Measurements from ENCODE around the gene PDZD7. TPM values are rescaled to one million over a fixed set of nuclear protein-coding genes. Genes with fewer than 3 reads are reported as not detected.

The PDZD7 gene
- total RNA-seq, 1 donor from 2014 or later: 1.6 TPM

DNA sequence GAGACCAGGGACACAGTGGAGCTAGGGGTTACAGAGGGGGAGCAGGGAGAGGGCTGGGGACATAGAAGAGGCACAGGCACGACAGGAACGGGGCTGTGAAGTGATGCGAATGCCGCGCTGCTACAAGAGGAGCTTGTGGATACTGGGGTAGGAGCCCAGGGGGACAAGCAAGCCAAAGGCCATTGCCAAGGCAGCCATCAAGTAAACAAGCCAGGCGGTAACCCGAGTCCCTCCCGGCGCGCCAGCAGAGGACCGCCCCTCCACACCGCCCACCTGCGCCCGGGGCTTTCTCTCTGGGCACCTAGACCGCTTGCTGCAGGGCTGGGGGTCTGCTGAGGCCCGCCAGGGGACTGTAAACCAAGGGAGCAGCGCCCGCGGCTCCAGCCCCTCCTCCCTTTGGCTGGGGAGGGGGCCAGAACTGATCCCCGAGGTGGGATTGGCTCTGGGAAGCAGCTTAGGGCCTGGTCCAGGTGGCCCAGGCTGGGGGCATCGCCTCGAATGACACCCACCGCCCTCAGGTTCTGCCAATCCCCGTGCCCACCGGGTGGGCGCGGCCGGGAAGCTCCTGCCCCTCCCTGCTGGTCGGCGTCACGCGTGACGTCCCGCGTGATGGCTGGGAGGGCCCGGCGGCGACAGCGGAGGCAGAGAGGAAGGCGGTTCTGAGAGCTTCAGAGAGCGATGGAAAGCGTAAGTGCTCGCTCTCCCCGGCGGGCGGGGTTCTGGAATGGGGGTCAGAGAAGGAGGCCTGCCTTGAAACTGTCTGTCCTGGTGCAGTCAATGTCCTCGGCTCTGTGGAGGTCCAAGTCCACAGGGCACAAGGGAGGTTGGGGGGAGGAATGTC lies 1.1 kb upstream of the PDZD7 start:
- Histone ChIP-seq H3K4me3 (peak overlapping the region; percentile 89), H3K27ac (peak overlapping the region; percentile 94), H3K4me1 (peaks cover 13% of the 10 kb centered on the region), H3K9me3 (no peaks in the 10 kb centered on the region), H3K36me3 (peaks cover 26% of the 10 kb centered on the region), H3K27me3 (no peaks in the 10 kb centered on the region)
- TF ChIP-seq, protein P1, sequence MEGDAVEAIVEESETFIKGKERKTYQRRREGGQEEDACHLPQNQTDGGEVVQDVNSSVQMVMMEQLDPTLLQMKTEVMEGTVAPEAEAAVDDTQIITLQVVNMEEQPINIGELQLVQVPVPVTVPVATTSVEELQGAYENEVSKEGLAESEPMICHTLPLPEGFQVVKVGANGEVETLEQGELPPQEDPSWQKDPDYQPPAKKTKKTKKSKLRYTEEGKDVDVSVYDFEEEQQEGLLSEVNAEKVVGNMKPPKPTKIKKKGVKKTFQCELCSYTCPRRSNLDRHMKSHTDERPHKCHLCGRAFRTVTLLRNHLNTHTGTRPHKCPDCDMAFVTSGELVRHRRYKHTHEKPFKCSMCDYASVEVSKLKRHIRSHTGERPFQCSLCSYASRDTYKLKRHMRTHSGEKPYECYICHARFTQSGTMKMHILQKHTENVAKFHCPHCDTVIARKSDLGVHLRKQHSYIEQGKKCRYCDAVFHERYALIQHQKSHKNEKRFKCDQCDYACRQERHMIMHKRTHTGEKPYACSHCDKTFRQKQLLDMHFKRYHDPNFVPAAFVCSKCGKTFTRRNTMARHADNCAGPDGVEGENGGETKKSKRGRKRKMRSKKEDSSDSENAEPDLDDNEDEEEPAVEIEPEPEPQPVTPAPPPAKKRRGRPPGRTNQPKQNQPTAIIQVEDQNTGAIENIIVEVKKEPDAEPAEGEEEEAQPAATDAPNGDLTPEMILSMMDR (IDR thresholded peaks at IDR 0.05): peak; percentile 2
- intact Hi-C loops (cut with DNase I): loop anchor here (5.0 kb wide), 1 partner anchor 35 kb away; no protein-coding TSS in a partner anchor
- DNase-seq: peak; percentile 92
- peak; percentile 74 for ATAC-seq

DNA sequence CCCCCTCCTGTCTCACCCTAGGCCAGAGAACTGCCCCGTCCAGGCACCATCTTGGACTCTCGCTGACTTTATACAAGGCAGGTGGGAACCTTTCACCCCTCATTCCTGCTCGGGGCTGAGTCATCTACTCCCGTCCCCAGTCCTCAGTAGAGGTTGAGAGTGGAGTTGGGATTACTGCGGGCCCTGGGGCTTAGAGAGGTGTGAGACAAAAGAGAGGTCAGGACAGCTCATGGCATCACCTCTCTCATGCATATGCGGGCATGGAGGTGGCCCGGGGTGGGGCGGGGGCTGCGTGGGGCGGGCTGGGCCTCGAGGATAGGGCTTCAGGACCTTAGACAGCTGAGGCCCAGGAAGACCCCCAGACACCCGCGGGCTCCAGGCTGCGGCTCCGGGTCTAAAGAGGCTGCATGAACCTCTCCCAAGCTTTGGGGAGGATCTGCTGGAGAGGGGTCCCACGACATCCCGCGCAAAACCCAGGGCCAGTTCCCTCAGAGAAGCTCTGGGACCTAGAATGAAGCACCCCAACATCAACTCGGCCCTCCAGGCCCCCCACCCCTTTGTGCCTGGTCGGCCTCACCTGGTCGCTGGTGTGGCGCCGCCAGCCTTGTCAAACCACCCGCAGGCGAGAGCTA lies 317 bp downstream of the PDZD7 start:
- H3K36me3 ChIP-seq: peaks cover 11% of the 10 kb centered on the region
- peak overlapping the region; percentile 89 for H3K4me3 ChIP-seq
- no peak for DNase-seq
- no peaks in the 10 kb centered on the region for H3K27me3 ChIP-seq
- intact Hi-C loops (cut with DNase I): loop anchor here (5.0 kb wide), 1 partner anchor 37 kb away; no protein-coding TSS in a partner anchor
- peak overlapping the region; percentile 94 for H3K27ac ChIP-seq
- no peaks in the 10 kb centered on the region for H3K9me3 ChIP-seq
- ATAC-seq: no peak
- TF ChIP-seq, protein P1 (IDR thresholded peaks at IDR 0.05): no peak
- peaks cover 13% of the 10 kb centered on the region for H3K4me1 ChIP-seq

DNA sequence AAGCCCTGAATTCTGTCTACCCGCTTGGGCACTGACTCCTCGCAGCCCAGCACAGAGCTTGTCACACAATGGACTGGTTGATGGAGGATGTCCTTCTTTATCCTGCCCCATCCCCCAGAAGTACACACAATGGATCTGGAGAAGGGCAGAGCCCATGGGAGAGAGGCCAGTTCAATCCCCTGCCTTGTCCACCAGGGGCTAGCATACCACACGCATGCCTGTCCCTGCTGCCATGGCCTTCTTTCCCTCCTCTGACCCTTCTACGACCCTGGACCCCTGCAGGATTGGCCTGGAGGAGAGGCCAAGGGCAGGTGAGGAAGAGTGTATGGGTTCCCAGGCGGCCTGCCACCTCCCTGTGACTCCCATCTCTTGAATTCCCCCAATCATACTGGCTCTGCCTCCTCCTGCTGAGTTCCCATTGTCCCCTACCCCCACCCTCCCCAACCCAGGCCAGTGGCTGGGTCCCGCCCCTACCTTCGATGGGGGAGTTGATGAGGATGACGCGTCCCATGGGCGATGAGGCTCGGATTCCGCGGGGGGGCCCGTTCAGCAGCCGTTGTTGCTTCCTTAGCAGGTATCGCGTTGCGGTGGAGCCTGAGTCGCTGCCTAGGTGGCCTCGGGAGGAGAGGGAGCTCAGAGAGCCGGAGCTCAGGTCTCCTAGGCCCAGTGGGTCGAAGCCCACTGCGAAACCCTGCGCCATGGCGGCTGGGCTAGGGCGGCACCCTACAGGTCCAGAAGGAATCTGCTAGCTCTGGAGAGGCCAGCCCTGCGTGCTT lies 1.2 kb downstream of the PDZD7 start:
- ATAC-seq (no peak), DNase-seq (no peak)
- Histone ChIP-seq H3K4me3 (no peak overlapping the region), H3K9me3 (no peaks in the 10 kb centered on the region), H3K4me1 (peaks cover 13% of the 10 kb centered on the region), H3K27ac (no peak overlapping the region), H3K36me3 (peaks cover 2% of the 10 kb centered on the region), H3K27me3 (no peaks in the 10 kb centered on the region)
- TF ChIP-seq, protein P1 (IDR thresholded peaks at IDR 0.05): no peak
- intact Hi-C loops (cut with DNase I): loop anchor here (5.0 kb wide), 1 partner anchor 38 kb away; no protein-coding TSS in a partner anchor

DNA sequence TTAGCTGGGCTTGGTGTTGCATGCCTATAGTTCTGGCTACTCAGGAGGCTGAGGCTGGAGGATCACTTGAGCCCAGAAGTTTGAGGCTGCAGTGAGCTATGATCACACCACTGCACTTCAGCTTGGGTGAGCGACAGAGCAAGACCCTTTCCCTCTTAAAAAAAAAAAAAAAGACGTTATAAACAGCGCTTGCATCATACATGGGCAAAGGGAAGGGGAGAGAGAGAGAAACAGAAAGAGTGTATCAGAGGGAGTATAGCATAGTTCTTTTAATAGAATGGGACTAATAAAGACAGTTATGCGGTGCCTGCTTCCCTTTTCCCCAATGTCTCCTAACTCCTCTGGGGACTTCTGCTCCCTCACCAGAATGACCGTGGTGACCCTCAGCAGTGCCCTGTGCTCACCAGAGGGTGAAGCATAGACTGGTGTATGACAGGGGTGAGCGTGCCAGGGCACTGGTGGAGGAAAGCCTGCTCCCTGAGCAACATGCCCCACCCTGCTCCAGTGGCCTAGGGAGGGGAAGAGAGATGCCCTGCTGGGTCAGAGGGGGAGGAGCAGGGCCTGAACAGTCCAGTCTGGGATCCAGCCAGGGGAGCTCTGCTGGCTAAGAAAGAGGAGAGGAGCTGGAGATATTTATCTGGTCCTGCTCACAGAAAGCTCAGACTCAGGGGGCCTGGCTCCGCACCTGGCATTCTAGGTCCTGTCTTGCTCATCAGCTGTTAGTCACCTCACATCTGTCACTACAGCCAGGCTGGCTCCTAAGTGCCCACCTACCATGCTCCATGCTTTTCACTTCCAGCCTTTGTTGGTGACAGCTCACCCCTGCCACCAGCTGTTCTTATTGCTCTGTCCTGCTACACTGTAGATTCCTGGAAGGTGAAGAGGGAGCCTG lies 2.2 kb downstream of the PDZD7 start:
- Histone ChIP-seq H3K4me1 (peaks cover 13% of the 10 kb centered on the region), H3K36me3 (no peaks in the 10 kb centered on the region), H3K9me3 (no peaks in the 10 kb centered on the region), H3K27me3 (no peaks in the 10 kb centered on the region), H3K27ac (no peak overlapping the region), H3K4me3 (no peak overlapping the region)
- no peak for ATAC-seq
- DNase-seq: no peak
- TF ChIP-seq, protein P1 (IDR thresholded peaks at IDR 0.05): no peak
- intact Hi-C loops (cut with DNase I): no loop called here
